HTR-8/SVneo (cell line): Measurements from ENCODE around the gene NXPE4.
A peak's percentile ranks its signal among the peaks of the same experiment; 100 is the strongest.
"Not testable (repeated sequence)": the region's sequence is repeated elsewhere in the genome, so short reads cannot be mapped to it uniquely, and the experiment has no call there.

ENCODE experiments used
- DNase-seq: peaks from one replicate; pipeline ENCODE4 v3.0.0; 2011; ENCODE audit warnings: low spot score, mixed read lengths; ENCODE audit not compliant: insufficient read length
- FAIRE-seq: peaks from 2 replicates; lab custom pipeline; 2011; peaks lifted over from hg19 to GRCh38; lab: Jason Lieb, UNC

NXPE4 gene

DNA sequence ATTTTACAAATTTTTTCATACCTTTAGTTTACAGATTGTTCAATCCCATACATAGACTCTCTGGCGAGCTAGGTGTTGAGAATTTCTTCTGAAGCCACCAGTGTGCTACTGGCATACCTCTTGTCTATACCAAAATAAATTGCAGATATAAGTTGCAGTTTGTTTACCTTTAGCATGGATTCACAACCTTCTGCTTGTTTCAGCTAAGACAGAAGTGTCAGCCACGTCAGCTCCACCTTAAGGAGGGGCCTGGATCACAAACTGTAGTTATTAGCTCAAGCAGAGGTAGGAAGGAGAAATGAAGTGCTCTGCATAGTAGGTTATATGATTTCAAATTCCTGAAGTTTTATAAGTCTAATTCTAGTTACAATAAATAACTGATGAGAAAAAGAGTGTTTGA, at the start of gene NXPE4:
Gene NXPE4, minus strand, starts transcription at position 216 of the 400 bp plus-strand sequence. CDS start 1,027 bp downstream, outside the sequence.
- no peak for FAIRE-seq

DNA sequence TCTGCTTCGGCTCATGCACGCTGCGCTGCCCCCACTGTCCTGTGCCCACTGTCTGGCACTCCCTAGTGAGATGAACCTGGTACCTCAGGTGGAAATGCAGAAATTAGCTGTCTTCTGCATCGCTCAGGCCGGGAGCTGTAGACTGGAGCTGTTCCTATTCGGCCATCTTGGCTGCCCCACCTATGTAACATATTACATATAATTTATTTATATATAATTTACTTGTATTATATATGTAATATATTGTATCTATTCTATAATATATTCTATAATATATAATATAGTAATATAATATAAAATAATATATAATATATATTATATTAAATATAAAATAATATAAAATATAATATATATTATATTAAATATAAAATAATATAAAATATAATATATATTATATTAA, 43.9 kb upstream of the NXPE4 start:
- FAIRE-seq, DNase-seq: not testable (repeated sequence)

More for the DNA sequence above, at the start of gene NXPE4:
- no peak for DNase-seq

DNA sequence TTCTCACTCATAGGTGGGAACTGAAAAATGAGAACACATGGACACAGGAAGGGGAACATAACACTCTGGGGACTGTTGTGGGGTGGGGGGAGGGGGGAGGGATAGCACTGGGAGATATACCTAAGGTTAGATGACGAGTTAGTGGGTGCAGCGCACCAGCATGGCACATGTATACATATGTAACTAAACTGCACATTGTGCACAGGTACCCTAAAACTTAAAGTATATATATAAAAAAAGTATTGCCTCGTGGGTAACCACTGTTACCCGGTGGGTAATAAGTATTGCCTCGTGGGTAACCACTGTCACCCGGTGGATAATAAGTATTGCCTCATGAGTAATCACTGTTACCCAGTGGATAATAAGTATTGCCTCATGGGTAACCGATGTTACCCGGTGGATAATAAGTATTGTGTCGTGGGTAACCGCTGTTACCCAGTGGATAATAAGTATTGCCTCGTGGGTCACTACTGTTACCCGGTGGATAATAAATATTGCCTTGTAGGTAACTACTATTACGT, 35.9 kb upstream of the NXPE4 start:
- DNase-seq, FAIRE-seq: not testable (repeated sequence)

DNA sequence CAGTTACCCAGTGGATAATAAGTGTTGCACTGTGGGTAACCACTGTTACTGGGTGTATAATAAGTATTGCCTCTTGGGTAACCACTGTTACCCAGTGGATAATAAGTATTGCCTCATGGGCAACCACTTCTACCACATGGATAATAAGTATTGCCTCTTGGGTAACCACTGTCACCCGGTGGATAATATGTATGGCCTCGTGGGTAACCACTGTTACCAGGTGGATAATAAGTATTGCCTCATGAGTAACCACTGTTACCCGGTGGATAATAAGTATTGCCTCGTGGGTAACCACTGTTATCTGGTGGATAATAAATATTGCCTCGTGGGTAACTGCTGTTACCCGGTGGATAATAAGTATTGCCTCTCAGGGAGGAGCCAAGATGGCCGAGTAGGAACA, 29.7 kb upstream of the NXPE4 start:
- DNase-seq (no peak), FAIRE-seq (no peak)

DNA sequence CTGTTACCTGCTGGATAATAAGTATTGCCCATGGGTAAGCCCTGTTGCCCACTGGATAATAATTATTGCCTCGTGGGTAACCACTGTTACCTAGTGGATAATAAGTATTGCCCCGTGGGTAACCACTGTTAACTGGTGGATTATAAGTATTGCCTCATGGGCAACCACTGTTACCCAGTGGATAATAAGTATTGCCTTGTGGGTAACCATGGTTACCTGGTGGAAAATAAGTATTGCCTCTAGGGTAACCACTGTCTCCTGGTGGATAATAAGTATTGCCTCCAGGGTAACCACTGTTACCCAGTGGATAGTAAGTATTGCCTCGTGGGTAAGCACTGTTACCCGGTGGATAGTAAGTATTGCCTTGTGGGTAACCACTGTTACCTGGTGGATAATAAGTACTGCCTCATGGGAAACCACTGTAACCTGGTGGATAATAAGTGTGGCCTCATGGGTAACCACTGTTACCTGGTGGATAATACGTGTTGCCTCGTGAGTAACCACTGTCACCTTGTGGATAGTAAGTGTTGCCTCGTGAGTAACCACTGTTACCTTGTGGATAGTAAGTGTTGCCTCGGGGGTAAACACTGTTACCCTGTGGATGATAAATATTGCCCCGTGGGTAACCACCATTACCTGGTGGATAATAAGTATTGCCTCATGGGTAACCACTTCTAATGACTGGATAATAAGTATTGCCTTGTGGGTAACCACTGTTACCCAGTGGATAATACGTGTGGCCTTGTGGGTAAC, 29.0 kb upstream of the NXPE4 start:
- DNase-seq (no peak), FAIRE-seq (peak; percentile 77)

DNA sequence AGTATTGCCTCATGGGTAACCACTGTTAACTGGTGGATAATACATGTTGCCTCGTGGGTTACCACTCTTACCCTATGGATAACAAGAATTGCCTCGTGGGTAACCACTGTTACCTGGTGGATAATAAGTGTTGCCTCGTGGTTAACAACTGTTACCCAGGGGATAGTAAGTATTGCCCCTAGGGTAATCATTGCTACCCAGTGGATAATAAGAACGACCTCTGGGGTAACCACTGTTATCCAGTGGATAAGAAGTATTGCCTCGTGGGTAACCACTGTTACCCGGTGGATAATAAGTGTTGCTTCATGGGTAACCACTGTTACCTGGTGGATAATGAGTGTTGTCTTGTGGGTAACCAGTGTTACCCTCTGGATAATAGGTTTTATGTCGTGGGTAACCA, 28.1 kb upstream of the NXPE4 start:
- no peak for DNase-seq
- FAIRE-seq, result no peak

DNA sequence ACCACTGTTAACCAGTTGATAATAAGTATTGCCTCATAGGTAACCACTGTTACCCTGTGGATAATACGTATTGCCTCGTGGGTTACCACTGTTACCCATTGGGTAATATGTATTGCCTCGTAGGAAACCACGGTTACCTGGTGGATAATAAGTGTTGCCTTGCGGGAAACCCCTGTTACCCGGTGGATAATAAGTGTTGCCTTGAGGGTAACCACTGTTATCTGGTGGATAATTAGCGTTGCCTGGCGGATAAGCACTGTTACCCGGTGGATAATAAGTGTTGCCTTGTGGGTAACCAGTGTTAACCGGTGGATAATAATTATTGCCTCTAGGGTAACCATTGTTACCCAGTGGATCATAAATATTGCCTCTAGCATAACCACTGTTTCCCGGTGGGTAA, 27.3 kb upstream of the NXPE4 start:
- no peak for FAIRE-seq
- DNase-seq, result no peak

DNA sequence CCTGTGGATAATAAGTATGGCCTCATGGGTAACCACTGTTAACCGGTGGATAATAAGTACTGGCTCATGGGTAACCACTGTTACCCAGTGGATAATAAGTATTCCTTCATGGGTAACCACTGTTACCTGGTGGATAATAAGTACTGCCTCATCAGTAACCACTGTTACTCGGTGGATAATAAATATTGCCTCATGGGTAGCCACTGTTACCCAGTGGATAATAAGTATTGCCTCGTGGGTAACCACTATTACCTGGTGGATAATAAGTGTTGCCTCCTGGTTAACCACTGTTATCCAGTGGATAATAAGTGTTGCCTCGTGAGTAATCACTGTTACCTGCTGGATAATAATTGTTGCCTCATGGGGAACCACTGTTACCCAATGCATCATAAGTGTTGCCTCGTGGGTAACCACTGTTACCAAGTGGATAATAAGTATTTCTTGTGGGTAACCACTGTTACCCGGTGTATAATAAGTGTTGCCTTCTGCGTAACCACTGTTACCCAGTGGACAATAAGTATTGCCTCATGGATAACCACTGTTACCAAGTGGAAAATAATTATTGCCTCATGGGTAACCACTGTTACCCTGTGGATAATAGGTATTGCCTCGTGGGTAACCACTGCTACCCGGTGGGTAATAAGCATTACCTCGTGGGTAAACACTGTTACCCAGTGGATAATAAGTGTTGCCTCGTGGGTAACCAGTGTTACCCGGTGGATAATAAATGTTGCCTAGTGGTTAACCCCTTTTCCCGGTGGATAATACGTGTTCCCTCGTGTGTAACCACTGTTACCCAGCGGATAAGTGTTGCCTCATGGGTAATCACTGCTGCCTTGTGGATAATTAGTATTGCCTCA, 26.6 kb upstream of the NXPE4 start:
- DNase-seq (no peak), FAIRE-seq (no peak)

DNA sequence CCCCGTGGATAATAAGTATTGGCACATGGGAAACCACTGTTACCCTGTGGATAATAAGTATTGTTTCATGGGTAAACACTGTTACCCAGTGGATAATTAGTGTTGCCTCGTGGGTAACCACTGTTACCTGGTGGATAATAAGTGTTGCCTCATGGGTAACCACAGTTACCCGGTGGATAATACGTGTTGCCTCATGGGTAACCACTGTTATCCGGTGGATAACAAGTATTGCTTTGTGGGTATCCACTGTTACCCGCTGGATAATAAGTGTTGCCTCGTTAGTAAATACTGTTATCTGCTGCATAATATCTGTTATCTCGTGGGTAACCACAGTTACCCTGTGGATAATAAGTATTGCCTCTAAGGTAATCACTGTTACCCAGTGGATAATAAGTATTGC, 25.5 kb upstream of the NXPE4 start:
- DNase-seq (no peak), FAIRE-seq (no peak)

DNA sequence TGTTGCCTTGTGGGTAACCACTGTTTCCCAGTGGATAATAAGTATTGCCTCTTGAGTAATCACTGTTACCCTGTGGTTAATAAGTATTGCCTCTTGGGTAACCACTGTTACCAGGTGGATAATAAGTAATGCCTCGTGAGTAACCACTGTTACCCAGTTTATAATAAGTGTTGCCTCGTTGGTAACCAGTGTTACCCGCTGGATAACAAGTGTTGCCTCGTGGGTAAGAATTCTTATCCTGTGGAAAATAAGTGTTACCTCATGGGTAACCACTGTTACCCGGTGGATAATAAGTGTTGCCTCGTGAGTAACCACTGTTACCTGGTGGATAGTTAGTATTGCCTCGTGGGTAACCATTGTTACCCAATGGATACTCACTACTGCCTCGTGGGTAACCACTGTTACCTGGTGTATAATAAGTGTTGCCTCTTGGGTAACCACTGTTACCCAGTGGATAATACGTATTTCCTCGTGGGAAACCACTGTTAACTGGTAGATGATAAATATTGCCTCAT, 24.1 kb upstream of the NXPE4 start:
- FAIRE-seq, result no peak
- no peak for DNase-seq

DNA sequence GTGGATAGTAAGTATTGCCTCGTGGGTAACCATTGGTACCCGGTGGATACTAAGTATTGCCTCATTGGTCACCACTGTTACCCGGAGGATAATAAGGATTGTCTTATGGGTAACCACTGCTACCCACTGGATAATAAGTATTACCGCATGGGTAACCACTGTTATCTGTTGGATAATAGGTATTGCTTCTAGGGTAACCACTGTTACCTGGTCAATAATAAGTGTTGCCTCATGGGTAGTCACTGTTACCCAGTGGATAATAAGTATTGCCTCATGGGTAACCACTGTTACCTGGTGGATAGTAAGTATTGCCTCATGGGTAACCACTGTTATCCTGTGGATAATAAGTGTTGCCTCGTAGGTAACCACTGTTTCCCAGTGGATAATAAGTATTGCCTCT, 22.6 kb upstream of the NXPE4 start:
- peak; percentile 44 for FAIRE-seq
- no peak for DNase-seq

DNA sequence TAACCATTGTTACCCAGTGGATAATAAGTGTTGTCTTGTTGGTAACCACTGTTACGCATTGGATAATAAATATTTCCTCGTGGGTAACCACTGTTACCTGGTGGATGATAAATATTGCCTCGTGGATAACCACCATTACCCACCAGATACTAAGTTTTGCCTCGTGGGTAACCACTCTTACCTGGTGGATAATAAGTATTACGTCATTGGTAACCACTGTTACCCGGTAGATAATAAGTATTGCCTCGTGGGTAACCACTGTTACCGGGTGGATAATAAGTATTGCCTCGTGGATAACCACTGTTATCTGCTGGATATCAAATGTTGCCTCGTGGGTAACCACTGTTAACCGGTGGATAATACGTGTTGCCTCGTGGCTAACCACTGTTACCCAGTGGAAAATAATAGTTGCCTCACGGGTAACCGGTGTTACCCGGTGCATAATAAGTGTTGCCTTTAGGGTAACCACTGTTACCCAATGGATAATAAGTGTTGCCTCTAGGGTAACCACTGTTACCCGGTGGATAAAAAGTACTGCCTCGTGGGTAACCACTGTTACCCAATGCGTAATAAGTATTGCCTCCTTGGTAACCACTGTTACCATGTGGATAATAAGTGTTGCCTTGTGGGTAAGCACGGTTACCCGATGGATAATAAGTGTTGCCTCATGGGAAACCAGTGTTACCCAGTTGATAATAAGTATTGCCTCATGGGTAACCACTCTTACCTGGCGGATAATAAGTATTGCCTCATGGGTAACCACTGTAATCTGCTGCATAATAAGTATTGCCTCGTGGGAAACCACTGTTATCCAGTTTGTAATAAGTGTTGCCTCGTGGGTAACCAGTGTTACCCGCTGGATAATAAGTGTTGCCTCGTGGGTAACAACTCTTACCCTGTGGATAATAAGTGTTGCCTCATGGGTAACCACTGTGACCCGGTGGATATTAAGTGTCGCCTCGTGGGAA, 21.9 kb upstream of the NXPE4 start:
- FAIRE-seq (peak; percentile 48), DNase-seq (no peak)

DNA sequence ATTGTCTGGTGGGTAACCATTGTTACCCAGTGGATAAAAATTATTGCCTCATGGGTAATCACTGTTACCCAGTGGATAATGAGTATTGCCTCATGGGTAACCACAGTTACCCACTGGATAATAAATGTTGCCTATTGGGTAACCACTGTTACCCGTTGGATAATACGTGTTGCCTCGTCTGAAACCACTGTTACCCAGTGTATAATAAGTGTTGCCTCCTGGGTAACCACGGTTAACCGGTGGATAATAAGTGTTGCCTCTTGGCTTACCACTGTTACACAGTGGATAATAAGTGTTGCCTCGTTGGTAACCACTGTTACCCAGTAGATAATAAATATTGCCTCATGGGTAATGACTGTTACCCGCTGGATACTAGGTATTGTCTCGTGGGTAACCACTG, 20.9 kb upstream of the NXPE4 start:
- FAIRE-seq (no peak), DNase-seq (no peak)

DNA sequence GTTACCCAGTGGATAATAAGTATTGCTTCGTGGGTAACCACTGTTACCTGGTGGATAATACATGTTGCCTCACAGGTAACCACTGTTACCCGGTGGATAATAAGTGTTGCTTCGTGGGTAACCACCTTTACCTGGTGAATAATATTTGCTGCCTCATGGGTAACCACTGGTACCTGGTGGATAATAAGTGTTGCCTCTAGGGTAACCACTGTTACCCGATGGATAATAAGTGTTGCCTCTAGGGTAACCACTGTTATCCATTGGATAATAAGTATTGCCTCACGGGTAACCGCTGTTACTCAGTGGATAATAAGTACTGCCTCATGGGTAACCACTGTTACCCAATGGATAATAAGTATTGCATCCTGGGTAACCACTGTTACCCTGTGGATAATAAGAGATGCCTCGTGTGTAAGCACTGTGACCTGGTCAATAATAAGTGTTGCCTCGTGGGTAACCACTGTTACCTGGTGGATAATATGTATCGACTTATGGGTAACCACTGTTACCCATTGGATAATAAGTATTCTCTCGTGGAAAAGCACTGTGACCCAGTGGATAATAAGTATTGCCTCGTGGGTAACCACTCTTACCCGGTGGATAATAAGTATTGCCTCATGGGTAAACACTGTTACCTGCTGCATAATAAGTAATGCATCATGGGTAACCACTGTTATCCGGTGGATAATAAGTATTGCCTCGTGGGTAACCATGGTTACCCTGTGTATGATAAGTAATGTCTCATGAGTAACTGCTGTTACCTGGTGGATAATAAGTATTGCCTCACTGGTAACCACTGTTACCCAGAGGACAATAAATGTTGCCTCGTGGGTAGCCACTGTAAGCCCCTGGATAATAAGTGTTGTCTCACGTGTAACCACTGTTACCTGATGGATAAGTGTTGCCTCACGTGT, 20.1 kb upstream of the NXPE4 start:
- DNase-seq (no peak), FAIRE-seq (no peak)

DNA sequence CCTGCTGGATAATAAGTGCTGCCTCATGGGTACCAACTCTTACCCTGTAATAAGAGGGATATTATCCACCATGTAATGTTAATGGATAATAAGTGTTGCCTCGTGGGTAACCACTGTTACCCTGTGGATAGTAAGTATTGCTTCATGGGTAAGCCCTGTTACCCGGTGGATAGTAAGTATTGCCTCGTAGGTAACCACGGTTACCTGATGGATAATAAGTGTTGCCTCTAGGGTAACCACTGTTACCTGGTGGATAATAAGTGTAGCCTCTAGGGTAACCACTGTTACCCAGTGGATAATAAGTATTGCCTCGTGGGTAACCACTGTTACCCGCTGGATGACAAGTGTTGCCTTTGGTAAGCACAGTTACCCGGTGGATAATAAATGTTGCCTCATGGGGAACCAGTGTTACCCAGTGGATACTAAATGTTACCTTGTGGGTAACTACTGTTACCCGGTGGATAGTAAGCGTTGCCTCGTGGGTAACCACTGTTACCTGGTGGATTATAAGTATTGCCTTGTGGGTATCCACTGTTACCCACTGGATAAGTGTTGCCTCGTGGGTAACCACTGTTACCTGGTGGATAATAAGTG, 18.6 kb upstream of the NXPE4 start:
- no peak for DNase-seq
- FAIRE-seq, result no peak

DNA sequence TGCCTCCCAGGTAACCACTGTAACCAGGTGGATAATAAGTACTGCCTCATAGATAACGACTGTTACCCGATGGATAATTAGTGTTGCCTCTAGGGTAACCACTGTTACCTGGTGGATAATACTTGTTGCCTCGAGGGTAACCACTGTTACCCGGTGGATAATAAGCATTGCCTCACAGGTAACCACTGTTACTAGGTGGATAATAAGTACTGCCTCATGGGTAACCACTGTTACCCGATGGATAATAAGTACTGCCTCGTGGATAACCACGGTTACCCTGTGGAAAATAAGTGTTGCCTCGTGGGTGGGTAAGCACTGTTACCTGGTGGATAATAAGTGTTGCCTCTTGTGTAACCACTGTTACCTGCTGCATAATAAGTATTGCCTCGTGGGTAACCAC, 17.5 kb upstream of the NXPE4 start:
- not testable (repeated sequence) for FAIRE-seq, DNase-seq

DNA sequence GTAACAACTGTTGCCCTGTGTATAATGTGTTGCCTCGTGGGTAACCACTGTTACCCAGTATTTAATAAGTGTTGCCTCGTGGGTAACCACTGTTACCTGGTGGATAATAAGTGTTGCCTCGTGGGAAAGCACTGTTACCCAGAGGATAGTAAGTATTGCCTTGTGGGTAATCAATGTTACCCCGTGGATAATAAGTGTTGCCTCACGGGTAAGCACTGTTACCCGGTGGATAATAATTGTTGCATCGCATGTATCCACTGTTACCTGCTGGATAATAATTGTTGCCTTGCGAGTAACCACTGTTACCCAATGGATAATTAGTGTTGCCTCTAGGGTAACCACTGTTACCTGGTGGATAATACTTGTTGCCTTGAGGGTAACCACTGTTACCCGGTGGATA, 17.1 kb upstream of the NXPE4 start:
- no peak for DNase-seq
- FAIRE-seq, result no peak

DNA sequence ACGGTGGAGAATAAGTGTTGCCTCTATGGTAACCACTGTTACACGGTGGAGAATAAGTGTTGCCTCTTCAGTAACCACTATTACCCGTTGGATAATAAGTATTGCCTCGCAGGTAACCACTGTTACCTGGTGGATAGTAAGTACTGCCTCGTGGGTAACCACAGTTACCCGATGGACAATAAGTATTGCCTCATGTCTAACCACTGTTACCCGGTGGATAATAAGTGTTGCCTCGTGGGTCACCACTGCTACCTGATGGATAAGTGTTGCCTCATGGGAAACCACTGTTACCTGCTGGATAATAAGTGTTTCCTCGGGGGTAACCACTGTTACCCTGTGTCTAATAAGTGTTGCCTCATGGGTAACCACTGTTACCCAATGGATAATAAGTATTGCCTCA, 16.6 kb upstream of the NXPE4 start:
- peak; percentile 83 for FAIRE-seq
- not testable (repeated sequence) for DNase-seq
